Measurements from ENCODE around the gene CAPN5. TPM values are rescaled to one million over a fixed set of nuclear protein-coding genes. Genes with fewer than 3 reads are reported as not detected.
A peak's percentile ranks its signal among the peaks of the same experiment; 100 is the strongest.

The CAPN5 gene
- polyA plus RNA-seq, 3 donors = 0.28 to 0.83 (median 0.62) TPM

GRCh38 chr11:77040401-77040777 is 26.4 kb upstream of the CAPN5 start:
- Mint-ChIP-seq H3K27ac (no peak overlapping the region), H3K36me3 (peaks cover 0 to 4% of the 10 kb centered on the region in 2 donors), H3K4me1 (peaks cover 20% of the 10 kb centered on the region), H3K27me3 (ENCODE audit: low read depth in 3 of 3) (peaks cover 33 to 59% (median 54%) of the 10 kb centered on the region in 3 donors), H3K9me3 (peaks cover 0 to 13% (median 4%) of the 10 kb centered on the region in 7 donors), H3K4me3 (peak overlapping the region in 1 of 2 donors; percentile 83)
- no peak for DNase-seq
- Histone ChIP-seq H3K4me2 (replicated peaks; ENCODE audit: extremely low read depth, low read length, poor library complexity, severe bottlenecking) (no peak overlapping the region), H3K9me3 (replicated peaks in 1 of 2; ENCODE audit: control insufficient read depth in 1 of 2, insufficient read depth in 1 of 2, low read length in 2 of 2) (peaks cover 0 to 4% of the 10 kb centered on the region in 2 donors), H3K36me3 (replicated peaks in 1 of 2; ENCODE audit: control insufficient read depth in 1 of 2, insufficient read depth in 2 of 2, low read length in 2 of 2) (no peaks in the 10 kb centered on the region), H3K27me3 (ENCODE audit: control insufficient read depth in 2 of 2, insufficient read depth in 2 of 2, low read length in 2 of 2) (peaks cover 11 to 40% of the 10 kb centered on the region in 2 donors), H3K9ac (ENCODE audit: insufficient read depth, low read length, poor library complexity, severe bottlenecking) (no peak overlapping the region), H2AFZ (ENCODE audit: insufficient read depth, low read depth, low read length, poor library complexity, severe bottlenecking) (no peak overlapping the region), H3K27ac (ENCODE audit: low read depth in 1 of 2, low read length in 2 of 2) (no peak overlapping the region), H3K79me2 (ENCODE audit: insufficient read depth, low read length) (no peaks in the 10 kb centered on the region), H3K4me1 (ENCODE audit: control insufficient read depth in 1 of 2, insufficient read depth in 2 of 2, low read length in 2 of 2) (peaks cover 12 to 24% of the 10 kb centered on the region in 2 donors), H3K4me3 (replicated peaks in 1 of 3; ENCODE audit: low read depth in 2 of 3, low read length in 3 of 3) (no peak overlapping the region), H4K20me1 (ENCODE audit: insufficient read depth, low read length) (no peaks in the 10 kb centered on the region)
- WGBS (ENCODE audit: insufficient coverage) = 69% methylated on average over 37 of the region's 37 CpGs
- TF ChIP-seq CTCF (IDR thresholded peaks at IDR 0.05) = no peak
- intact Hi-C loops (cut with micrococcal nuclease) = no loop called here

GRCh38 chr11:77040889-77041288 is 25.9 kb upstream of the CAPN5 start:
- peaks cover 16 to 45% of the 10 kb centered on the region in 2 donors for H3K27me3 ChIP-seq (ENCODE audit: control insufficient read depth in 2 of 2, insufficient read depth in 2 of 2, low read length in 2 of 2)
- TF ChIP-seq CTCF (IDR thresholded peaks at IDR 0.05) = no peak
- Mint-ChIP-seq H3K4me1 (peaks cover 19% of the 10 kb centered on the region), H3K4me3 (peak overlapping the region in 1 of 2 donors; percentile 83), H3K36me3 (peaks cover 0 to 4% of the 10 kb centered on the region in 2 donors), H3K27me3 (ENCODE audit: low read depth in 3 of 3) (peaks cover 38 to 63% (median 59%) of the 10 kb centered on the region in 3 donors), H3K9me3 (peaks cover 0 to 13% (median 4%) of the 10 kb centered on the region in 7 donors), H3K27ac (no peak overlapping the region)
- H3K4me1 ChIP-seq (ENCODE audit: control insufficient read depth in 1 of 2, insufficient read depth in 2 of 2, low read length in 2 of 2) = peaks cover 10 to 22% of the 10 kb centered on the region in 2 donors
- H3K4me2 ChIP-seq (replicated peaks; ENCODE audit: extremely low read depth, low read length, poor library complexity, severe bottlenecking) = no peak overlapping the region
- no peaks in the 10 kb centered on the region for H4K20me1 ChIP-seq (ENCODE audit: insufficient read depth, low read length)
- H3K79me2 ChIP-seq (ENCODE audit: insufficient read depth, low read length) = no peaks in the 10 kb centered on the region
- no peak overlapping the region for H3K4me3 ChIP-seq (replicated peaks in 1 of 3; ENCODE audit: low read depth in 2 of 3, low read length in 3 of 3)
- peaks cover 0 to 4% of the 10 kb centered on the region in 2 donors for H3K9me3 ChIP-seq (replicated peaks in 1 of 2; ENCODE audit: control insufficient read depth in 1 of 2, insufficient read depth in 1 of 2, low read length in 2 of 2)
- no peaks in the 10 kb centered on the region for H3K36me3 ChIP-seq (replicated peaks in 1 of 2; ENCODE audit: control insufficient read depth in 1 of 2, insufficient read depth in 2 of 2, low read length in 2 of 2)
- intact Hi-C loops (cut with micrococcal nuclease) = no loop called here
- H3K27ac ChIP-seq (ENCODE audit: low read depth in 1 of 2, low read length in 2 of 2) = no peak overlapping the region
- no peak overlapping the region for H2AFZ ChIP-seq (ENCODE audit: insufficient read depth, low read depth, low read length, poor library complexity, severe bottlenecking)
- 97% methylated on average over 8 of the region's 13 CpGs for WGBS (ENCODE audit: insufficient coverage)
- no peak for DNase-seq
- H3K9ac ChIP-seq (ENCODE audit: insufficient read depth, low read length, poor library complexity, severe bottlenecking) = no peak overlapping the region
